NCI-H2196 (cell line): ENCODE data around the gene SLIT3.
"Not testable (repeated sequence)": the region's sequence is repeated elsewhere in the genome, so short reads cannot be mapped to it uniquely, and the experiment has no call there.

Experiments
- DNase-seq: peaks from one replicate; lab custom pipeline; 2025; ENCODE audit not compliant: unreplicated experiment; lab: John Stamatoyannopoulos, UW

Gene SLIT3

DNA sequence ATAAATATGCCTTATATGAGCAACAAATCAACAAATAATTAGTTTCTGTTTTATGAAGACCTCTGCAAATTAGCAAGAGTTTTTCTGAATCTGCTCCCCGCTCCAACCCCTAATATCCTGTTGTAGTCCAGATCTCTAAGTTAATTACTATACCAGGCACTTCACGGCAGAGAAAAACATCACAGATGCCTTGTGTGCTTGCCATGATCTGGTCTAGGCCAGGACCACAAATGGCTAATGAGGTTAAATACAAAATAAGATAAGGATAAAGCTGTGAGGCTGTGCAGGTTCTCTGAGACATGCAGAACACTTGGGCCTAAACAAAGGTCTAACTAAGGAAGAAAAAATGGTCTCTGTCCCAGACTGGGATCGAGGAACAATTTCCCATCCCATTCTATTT lies 150.8 kb downstream of the SLIT3 start:
- no peak for DNase-seq

DNA sequence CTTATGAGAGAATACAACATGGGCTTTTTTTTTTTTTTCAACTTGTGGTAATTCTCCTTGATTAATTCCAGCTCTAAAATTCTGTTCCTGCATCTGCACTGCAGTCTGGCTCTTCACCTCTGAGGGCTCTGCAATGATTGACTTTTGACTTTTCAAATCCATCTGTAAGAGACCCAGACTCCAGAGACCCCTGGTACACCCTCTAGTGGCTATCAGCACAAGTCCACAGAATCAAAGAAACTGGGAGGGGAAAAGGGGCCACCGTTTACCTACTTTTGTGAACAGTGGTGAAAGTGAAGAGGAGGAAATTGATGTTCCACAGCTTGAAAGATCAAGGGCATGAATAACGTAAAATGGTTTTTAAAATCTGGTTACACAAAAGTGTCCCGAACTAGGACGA lies 151.6 kb downstream of the SLIT3 start:
- DNase-seq: no peak

DNA sequence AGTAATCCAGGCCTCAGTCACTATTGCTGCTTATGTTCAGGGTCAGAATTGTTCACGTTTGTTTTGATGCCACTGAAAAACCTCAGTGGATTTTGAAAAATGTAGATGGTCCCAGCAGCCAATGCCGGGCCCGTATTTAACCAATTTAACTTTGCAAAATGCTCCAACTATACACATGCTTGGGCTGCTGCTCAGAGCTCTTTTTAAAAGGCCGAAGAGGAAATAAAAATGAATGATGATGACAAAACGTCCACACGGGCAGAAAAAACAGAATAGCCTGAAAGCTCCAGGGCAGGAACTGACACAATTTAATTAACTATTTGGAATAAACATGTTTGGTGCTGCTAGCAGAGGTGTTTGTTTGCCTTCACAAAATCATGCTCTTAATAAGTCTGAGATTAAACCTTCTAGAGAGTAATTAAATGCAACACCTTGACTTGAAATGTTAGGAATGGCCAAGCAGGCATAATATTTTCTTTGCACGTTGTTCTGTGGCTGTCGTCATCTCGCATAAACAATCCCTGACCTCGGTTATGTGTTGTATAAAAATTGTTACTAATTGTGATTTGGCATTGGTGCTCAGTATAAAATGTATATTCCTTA lies 152.7 kb downstream of the SLIT3 start:
- no peak for DNase-seq

DNA sequence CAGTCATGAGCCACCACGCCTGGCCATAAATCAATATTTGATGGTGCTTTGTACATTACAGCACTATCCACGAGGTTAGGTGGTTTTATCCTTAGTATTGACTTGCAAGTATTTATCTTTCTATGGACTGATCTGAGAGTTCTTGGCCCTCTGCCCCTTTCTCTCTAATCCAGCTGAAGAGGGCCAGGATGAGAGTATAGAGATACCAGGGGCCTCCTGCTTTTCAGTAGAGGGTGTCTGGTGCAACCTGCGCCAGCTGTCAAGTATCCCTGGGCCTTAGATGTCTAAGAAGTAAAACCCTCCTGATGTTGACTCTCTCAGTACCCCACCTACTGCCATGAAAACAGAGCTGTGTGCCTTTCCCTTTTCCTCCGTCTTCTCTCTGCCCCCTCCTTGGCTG lies 153.4 kb downstream of the SLIT3 start:
- no peak for DNase-seq

DNA sequence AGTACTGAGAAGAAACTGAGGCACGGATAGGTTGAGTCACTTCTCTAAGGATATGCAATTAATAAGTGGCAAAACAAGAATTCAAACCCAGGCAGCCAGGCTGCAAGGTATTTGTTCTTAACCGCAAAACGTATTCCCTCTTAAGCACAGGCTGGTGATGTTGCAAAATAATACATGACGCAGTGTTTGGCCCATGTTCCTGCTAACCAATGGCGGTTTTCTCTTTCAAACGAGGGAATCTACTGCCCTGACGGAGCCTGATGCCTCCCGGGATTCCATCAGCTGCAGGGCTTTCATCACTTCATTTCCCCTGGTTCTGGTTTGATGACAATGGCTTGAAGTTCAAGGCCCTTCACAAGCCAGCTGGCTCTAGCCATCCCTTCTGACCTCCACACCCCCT lies 154.8 kb downstream of the SLIT3 start:
- DNase-seq: no peak

DNA sequence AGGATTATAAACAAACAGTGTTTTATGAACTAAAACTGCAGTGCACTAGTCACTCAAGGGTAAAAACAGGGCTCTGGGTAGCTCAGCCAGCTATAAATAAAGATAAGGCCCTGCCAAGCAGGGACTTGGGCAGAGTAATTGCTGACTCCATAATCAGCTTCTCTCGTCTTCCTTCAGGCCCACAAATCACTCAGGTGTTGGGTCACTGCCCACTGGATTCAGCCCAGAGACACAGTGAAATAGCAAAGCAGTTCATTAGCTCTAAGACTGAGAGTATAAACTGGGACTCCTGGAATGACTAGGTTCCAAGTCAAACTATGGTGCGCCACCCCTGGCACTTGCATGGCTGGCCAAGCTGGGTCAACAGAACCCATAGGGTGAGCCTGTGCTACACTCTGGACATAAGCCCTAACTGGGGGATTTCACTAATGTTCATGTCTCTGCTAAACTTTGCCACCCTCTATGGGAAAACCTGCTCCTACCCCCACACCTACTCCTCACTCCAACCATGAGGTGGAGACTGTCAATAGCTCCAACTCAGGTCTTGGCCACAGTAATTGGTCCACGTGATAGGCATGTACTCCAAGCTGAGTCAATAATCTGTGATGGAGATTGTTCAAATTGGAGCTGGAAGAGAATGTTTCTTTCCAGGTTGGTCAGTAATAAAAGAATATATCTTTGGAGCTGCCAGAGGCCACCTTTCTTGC lies 158.5 kb downstream of the SLIT3 start:
- DNase-seq: no peak

DNA sequence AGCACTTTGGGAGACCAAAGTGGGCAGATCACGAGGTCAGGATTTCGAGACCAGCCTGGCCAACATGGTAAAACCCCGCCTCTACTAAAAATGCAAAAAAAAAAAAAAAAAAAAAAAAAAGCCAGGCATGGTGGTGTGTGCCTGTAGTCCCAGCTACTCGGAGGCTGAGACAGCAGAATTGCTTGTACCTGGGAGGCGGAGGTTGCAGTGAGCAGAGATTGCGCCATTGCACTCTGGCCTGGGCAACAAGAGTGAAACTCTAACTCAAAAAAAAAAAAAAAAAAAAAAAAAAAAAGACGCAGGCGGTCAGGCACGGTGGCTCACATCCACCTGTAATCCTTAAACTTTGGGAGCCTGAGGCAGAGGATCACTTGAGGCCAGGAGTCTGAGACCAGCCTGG lies 160.7 kb downstream of the SLIT3 start:
- not testable (repeated sequence) for DNase-seq

DNA sequence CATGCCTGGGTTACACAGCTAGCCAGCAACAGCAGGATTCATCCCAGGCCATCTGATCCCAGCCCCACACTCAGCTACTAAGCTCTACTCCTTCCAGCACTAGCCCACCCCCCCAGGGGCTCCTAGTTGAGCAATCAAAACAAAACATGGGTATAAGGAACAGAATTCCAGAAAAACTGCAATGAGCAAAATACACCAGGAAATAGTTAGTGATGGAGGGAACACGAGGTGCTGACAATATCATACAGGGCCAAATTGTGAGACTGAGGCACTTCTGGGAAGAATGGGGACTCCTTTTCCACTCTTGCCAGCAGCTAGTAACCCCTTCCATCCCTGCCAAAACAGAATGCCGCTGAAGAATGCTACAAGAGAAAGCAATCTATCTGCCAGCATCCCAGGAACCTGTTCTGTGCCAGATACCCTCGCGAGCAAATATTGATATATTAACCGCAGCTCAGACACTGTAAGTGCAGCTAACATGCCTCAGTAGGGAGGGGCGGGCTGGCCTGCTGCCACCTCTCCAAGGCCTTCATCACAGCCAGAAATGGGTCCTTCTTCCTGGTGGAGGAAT lies 161.4 kb downstream of the SLIT3 start:
- no peak for DNase-seq

DNA sequence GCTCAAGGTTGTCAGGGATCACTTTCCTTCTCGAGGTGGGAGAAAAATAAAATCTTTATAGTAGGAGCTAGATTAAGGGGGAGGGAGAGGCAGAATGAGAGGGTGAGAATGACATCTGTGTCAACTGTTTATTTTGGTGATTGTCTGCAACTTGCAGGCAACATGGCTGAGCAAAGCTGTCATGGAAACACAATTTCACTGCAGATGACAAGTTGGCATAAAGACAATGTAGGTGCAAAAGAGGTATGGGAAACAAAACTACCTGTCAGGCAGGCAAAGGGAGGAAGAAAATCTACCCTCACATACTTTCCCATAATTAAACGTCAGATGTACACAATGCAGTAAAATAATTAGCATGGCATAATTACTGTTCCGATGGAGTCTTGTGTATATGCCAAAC lies 167.4 kb downstream of the SLIT3 start:
- DNase-seq: no peak

DNA sequence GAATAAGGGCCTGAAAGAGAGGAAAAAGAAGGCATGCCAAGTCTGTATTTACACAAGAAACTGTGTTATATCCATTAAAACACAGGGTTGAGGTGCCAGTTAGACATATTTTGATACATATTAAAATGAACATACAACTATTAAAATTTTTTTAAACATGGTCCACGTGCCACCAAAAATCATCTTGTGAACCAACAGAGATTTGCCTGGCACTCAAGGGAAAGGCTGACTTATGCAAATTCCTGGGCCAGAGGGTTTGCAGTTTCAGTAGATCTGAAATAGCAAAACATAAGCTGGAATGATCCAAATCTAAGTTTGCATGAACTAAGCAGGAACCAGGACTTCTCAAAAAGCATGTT lies 168.7 kb downstream of the SLIT3 start:
- no peak for DNase-seq

DNA sequence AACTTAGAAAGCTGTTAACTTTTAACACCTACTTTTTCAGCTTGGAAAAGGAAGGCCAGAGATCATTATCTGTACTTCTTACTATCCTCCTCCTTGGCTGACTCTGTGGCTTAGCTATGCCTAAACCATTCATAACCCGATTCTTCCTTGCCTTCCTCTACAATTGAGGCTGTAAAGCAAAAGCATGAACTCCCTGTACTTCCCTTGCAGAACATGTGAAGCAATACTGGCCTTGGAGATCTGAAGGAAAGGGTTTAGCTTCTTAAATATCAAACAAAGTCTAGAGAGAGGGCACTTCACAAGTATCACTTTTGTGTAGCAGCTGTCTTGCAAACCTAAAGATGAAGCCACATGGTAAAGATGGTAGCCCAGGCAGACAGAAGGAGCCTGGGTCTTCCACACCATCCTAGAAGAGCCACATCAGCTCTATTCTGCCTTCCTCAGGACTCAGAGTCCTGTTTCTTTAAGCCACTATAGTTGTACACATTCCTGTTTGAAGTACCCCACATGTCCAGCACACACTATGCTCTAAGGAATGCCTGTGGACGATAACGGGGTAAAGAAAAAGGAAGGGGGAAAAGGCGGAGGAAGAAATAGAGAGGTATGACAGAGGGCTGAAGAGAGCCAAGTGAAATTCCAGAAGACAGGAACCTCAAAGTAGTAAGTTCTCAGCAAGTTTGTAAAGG lies 169.2 kb downstream of the SLIT3 start:
- no peak for DNase-seq

DNA sequence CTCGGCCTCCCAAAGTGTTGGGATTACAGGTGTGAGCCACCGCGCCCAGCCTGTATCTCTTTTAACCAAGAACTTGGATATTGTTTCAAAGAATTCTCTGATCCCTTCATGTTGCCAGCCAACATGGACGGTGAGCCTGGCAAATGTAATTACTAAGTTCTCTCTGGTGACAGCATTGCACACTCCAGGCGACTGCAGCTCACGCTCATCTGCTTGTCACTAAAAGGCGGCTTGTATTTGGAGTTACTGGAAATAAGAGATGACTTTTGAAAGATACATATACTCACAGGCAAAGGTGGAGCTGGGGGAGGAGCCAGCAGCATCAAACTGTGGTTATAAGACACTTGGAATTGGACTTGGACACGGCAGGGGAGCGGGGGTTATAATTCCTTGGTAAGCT lies 172.3 kb downstream of the SLIT3 start:
- no peak for DNase-seq

DNA sequence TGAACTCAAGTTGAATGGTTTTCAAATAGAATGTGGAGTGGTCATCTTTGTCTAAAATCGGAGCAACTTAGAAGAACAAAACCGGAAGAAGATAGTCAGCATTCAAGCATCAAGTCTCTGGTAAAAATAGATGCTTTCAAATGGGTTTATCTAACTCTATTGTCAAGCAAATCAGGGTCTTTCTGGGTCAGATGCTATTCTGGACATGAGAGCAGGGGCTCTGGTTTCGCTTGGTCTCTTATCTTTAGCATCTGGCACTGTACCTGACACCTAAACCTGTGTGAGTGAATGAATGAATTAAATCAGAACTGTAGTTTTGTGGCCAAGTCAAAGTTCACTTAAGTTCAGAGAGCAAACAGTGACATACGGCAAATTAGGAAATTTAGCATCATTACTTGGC lies 173.5 kb downstream of the SLIT3 start:
- DNase-seq: no peak

DNA sequence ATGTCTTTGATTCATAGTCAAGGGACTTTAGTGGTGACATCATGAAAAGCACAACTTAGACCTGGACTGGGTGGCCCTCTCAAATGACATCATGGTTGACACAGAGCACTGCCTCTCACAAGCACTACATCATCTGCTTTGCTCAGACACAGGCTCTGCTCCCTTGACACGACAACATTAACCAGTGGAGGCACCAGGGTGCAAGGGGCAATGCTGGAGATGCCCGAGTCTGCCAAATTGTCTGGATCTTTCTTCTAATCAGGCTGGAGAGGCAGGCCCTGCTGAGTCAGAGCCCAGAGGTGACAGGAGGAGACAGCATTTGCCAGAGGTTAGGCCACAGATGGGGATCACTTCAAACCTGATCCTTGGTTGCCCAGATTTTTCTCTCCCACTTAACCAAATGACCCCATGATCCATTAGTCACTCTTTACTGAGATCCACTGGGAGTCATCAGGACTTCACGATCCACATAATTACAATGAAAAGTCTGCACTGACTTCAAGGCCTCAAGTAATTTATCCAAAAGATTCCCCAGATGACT lies 174.4 kb downstream of the SLIT3 start:
- DNase-seq: no peak

DNA sequence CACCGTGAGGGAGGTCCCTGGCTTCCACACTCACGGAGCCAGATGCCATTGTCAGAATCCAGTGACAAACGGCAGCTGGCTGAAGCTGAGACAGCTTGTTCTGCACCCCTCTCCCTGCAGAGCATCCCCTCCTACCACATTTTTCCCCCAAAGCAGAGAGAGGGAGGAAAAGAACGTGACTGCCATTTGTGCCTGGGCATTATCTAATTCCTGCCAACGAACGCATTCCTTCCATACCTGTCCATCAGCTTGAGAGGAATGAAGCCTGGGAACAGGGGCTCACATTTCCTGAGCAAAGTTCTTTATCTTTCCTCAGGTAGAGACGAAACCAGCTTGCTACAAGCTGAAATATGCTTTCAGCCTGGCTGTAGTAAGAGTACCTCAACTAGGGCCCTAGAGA lies 175.4 kb downstream of the SLIT3 start:
- no peak for DNase-seq

DNA sequence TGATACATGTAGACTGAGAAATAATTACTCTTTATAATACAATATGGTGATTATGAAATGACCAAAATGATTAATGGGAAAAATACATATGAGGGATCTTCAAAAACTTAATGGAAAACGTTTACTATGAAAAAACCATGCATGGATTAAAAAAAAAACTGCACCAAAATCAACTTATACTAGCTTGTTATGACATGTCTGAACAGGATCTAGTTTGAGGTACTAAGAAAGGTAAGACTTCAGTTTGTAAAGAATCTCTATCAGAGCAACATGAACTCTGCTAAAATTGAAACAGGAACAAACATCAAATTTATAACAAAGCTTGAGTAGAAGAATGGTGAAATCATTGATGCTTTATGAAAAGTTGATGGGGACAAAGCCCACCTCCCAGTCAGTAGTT lies 178.0 kb downstream of the SLIT3 start:
- no peak for DNase-seq

DNA sequence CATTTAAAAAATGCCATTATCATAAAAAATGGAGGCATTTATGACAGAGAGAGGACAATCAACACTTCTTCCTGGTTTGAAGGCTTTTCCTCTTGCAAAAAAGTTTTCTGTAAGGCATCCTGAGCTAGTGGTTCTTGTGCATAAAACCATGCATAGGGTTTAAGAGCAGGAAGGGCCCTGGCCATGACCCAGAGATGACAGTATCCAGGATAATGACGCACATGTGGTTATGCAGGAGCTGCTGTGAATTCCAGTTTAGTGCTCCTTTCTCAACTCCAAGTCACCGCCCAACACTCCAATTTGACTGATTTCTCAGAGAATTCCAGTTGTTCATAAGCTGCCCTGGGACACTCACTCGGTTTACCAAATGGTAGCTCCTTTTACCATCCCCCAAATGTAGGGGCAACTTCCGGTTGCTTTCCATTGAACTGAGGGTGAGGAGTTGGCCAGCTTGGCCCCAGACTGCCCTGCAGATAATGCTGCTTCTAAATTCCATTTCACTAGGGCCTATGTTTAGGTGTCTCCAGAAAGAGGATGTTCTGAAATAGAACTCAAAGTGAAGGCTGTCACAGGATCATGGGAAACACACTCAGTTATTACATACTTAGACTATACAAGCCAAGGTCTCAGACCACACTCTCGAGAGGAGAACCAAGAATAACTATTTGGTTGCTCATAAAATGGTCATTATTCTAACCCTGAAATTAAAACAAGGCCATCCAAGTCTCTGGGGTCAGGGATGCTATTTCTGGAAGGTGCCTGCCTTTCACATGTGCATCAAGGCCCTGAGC lies 179.1 kb downstream of the SLIT3 start:
- DNase-seq: no peak

DNA sequence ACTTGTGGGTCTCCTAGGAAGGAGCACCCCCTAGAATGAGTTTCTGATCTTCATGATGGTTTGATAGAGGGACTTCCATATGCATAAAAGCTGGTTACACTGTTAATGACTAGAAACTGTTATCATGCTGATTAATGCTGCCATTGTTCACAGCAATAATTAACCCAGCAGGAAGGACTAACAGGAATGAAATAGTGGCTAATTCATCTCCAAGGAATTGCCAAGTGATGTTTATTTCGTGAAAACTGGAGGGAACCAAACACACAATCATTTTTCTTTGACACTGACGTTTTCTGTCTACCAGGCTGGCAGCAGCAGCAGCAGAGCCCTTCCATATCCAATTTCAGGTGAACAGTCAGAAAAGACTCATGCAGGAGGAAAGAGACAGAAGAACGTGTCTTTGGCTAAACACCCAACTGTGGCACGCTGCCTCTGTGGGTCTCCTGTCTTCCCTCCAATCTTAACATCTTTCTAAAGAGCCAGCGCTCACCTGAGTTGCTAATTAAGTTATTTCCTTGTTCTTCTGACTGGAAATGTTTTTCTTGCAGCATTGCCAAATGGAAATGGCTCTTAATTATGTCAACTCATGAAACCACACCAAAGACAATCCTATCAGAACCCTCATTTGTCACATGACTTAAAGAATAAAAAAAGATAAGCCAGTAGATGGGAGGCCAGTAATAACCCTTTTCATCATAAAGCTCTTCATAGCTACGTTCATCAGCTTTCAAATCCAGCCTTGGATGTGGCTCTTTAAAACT lies 181.5 kb downstream of the SLIT3 start:
- no peak for DNase-seq

DNA sequence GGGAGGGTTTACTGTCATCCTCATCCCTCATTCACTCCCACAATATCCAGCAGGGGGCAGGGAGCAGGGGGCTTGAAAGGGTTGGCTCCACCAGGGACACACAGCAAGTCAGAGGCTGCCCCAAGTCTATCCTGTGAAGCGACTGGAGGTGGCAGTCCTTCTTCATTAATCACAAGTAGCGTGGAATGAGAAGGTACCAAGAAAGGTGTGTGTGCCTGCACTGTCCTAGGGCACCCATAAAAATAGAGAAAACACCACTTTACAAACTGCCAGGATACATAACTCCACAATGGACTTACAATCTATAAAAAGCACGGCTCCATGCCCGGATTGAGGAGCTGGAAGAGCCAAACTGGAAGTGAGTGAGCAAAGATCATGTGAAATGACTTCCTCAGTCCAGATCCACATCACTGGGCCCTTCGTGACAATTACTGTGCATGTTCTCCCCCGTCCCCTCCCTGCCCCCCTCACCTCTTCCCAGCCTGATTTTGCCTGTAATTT lies 183.9 kb downstream of the SLIT3 start:
- no peak for DNase-seq

DNA sequence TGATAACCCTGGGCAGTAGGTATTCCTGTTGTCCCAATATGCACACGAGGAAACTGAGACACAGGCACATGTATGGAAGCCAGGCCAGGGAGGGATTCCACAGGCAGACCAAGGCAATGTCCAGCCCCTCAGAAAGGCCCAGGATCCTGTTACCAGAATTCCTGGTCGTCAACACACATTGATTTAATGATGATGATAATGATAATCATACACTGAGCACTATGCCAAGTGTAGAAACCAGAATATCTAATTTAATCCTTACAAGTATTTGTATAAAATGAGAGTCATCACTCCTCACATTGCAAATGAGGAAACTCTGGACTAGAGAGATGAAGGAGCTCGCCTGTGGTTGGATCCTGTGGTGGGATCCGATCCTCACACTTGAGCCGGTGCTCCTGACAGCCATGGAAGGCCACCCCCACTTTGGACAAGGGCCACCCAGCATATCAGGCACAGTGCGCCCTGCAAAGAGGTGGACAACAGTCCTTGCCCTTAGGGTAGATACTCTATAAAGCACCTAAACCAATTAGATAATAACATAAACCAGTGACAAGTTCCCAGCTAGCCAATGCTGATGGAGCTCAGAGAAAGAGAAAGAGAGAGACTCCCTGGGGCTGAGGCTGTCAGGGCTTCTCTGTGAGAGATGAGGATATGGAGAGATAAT lies 185.3 kb downstream of the SLIT3 start:
- DNase-seq: no peak
